HEK293T (cell line): Measurements from ENCODE around the gene SMARCD2.

Experiments used
- FOXK2 ChIP-seq: fragments of 450-650 bp; IDR thresholded peaks from 2 replicates; pipeline ENCODE4 v1.6.1; 2016; ENCODE audit warnings: mild to moderate bottlenecking
- NFRKB ChIP-seq: fragments of 450-650 bp; IDR thresholded peaks from 2 replicates; pipeline ENCODE4 v1.6.1; 2016; ENCODE audit warnings: mild to moderate bottlenecking, moderate library complexity
- SP1 ChIP-seq: fragments of 450-650 bp; IDR thresholded peaks from 2 replicates; pipeline ENCODE4 v1.6.1; 2017

- no peak for TF ChIP-seq NFRKB
- TF ChIP-seq FOXK2 = no peak
- no peak for TF ChIP-seq SP1
Measured at GRCh38 chr17:63833741-63834373, 8.6 kb downstream of the SMARCD2 start.
